Islet of Langerhans (tissue), 1 donor: ENCODE results near the gene UQCR11.

Source experiments
- FAIRE-seq: peaks from one replicate; lab custom pipeline; 2011; peaks lifted over from hg19 to GRCh38; lab: Jason Lieb, UNC

The UQCR11 gene

GRCh38 chr19:1587872-1588271 is 17.4 kb downstream of the UQCR11 start:
- no peak for FAIRE-seq

DNA sequence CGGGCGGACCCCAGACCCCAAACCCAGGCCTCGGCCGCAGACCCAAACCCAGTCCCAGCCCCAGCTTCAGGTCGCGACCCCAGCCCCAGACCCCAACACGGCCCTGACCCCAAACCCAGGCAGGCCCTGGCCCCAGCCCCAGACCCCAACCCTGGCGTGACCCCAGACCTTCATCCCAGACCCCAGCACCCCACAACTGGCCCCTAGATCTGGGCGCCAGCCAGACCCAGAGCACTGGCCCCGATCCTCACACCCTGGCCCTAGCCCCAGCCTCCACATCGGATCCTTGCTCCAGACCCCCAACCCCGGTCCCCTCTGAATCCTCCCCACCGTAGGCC is 20.1 kb downstream of the UQCR11 start:
- no peak for FAIRE-seq

- no peak for FAIRE-seq
These were observed 20.6 kb downstream of the UQCR11 start for GRCh38 chr19:1584500-1585242.

DNA sequence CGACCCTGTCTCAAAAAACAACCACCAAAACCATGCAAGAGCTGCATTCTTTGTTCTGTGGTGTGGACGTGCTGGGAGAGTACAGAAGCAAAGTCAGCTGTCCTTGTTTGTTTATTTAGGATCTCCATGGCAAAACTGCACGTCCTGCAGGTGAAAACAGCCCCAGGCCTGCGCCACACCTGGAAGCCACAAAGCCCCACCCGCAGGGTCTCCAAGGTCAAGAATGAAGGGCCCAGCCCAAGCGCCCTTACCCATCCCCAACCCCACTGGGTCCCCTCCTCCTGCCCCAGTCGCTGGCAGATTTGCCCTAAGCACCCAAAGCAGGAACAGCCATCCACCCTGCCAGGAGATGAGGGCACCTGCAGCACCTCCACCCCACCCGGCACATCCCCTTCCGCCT is 23.1 kb downstream of the UQCR11 start:
- no peak for FAIRE-seq

DNA sequence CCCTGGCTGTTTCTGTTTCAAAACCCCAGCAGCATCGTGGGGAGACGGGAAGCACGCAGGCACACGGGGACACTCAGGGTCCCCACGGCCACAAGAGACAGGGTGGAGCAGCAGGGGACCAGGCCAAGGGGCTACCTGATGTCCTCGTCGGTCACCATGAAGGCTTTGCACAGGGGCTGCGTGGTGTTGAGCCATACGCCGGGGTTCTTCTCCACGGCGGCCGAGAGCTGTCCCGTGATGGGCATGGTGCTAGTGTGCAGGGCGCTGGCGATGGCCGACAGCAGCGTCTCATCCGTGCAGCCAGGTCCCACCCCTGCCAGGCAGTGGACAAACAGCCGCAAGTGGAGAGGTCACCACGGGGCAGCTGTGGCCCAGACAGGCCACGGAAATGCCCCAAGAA is 24.3 kb downstream of the UQCR11 start:
- FAIRE-seq, result no peak

GRCh38 chr19:1580382-1580781 is 24.9 kb downstream of the UQCR11 start:
- FAIRE-seq, result no peak

- FAIRE-seq, result no peak
These were observed 26.0 kb downstream of the UQCR11 start for GRCh38 chr19:1579222-1579621.

DNA sequence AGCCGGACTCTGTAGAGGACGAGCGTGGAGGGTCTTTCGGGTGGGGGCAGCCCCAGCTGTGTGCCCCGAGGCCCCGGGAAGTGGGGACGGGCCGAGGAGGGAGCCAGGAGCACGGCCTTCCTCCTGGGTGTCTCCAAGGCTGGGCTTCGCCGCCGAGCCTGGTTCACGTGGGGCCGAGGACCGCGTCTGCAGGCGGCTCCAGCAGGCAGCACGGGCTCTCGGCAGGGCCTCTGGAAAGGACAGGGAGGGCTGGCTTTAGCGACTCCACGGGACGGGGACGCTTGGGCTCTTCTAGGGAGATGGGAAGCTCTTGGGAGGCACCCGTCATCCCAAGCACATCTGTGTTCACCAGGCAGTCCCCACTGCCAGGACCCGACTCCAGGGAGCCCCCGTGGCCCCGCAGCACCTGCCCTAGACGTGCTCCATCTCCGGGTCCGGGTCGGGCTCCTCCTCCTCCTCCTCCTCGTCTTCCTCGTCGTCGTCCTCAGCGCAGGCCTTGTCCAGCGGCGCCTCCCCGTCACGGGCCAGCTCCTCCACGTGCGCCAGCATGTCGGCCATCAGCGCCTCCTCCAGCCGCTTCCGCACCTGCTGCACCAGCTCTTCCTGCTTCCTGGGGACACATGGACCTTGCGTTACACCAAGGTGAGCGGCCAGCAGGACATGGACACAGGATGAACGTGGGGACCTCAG is 27.2 kb downstream of the UQCR11 start:
- FAIRE-seq, result no peak

- FAIRE-seq, result no peak
These were observed 28.0 kb downstream of the UQCR11 start for GRCh38 chr19:1577090-1577928.

GRCh38 chr19:1576242-1577089 is 28.8 kb downstream of the UQCR11 start:
- no peak for FAIRE-seq

GRCh38 chr19:1575323-1576241 is 29.7 kb downstream of the UQCR11 start:
- no peak for FAIRE-seq

DNA sequence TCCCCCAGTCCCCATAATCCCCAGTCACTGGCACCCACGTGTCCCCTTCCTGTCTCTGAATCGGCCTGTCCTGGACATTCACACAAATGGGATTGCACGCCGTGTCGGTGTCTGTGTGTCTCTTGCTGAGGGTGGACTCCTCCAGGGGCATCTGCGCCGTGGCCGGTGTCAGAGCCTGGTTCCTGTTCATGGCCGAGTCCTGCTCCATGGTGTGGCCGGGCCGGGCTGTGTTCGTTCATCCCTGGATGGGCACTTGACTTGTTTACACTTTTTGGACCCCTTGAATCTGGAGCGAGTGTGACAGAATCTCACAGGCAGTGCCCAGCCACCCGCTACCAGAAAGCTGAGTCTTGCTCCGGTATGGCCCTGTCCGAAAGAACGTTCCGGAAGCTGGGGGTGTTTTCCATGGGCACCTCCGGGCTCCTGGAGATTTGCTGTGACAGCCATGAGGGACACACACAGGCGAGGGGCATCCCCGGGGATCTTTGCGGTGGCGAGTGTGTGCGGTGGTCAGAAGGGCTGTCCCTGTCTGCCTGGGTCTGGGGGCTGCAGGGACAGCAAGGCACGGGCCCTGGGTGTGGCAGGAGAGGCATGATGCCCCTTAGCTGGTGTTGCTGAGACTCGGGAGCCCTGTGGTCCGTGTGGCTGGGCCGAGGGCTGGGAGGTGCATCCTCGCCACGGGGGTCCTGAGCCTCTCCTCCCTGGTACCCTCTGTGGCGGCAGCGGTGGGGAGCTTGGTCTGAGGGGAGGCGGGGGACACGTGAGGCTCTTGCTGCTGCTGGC is 30.7 kb downstream of the UQCR11 start:
- no peak for FAIRE-seq

- no peak for FAIRE-seq
These were observed 32.5 kb downstream of the UQCR11 start for GRCh38 chr19:1572795-1573194.

DNA sequence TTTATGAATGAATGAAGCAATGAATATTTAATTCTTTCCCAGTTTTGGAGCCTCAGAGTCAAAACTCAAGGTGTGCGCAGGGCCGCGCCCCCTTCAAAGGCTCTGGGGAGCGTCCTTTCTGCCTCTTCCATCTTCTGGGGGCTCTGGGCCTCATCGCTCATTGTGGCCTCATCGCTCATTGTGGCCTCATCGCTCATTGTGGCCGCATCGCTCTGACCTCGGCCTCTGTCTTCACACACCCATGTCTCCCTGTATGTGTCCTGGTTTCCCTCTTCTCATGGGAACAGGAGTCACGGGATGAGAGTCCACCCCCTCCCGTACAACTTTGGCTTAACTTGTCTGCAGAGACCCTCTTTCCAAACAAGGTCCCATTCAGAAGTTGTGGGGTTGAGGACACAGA is 33.9 kb downstream of the UQCR11 start:
- FAIRE-seq, result no peak

DNA sequence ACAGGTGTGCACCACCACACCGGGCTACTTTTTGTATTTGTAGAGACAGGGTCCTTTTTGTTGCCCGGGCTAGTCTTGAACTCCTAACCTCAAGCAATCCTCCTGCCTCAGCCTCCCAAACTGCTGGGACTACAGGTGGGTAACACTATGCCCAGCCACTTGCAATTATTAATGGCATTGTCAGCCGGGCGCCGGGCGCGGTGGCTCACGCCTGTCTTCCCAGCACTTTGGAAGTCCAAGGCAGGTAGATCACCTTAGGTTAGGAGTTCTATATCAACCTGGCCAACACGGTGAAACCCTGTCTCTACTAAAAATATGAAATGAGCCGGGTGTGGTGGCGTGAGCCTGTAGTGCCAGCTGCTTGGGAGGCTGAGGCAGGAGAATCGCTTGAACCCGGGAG is 34.4 kb downstream of the UQCR11 start:
- FAIRE-seq, result no peak

DNA sequence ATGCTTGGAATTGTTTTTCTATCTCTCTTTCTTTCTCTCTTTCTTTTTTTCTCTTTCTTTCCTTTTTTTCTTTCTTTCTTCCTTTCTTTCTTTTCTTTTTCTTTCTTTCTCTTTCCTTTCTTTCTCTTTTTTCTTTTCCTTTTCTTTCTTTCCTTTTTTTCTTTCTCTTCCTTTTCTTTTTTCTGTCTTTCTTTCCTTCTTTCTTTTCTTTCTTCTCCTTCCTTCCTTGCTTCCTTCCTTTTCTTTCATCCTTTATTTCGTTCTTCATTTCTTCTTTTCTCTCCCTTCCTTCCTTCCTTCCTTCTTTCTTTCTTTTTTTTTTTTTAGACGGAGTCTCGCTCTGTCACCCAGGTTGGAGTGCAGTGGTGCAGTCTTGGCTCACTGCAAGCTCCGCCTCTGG is 35.3 kb downstream of the UQCR11 start:
- FAIRE-seq, result no peak

DNA sequence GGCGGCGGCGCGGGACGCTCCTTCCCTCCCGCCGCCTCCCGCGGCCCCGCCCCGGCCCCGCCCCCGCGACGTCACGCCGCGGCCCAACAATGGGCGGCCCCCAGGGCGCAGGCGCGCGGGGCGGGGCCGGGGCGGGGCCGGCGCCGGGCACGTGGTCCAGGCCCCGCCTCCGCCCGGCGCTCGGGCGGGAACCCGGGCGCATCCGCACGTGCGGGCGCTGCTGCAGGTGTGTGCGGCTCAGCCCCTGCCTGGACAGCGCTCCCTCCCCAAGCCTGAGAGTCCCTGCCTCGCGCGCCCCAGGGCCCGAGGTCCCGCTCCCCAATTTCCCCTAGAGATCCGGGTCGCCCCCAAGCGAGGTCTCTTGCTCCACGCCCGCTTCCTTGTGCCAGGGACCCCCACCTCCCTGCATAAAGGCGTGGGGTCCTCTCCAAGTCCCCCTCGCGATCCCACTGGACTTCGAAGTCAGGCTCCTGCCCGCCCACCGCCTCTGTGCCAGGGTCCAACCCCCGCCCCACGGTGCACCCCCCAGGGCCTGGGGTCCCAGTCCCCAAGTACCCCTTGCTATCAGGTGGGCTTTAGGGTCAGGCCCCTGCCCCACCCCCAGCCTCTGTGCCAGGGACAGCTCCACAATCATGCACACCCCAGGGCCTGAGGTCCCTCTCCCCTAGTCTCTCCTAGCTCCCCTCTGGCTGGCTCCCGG is 36.8 kb downstream of the UQCR11 start, which contains the start of gene MEX3D:
Gene MEX3D (minus strand): TSS at position 6 of the 700 bp plus-strand sequence. CDS start 267 bp downstream, outside the sequence.
- no peak for FAIRE-seq

GRCh38 chr19:1567848-1568227 is 37.4 kb downstream of the UQCR11 start:
- FAIRE-seq, result no peak

- FAIRE-seq, result no peak
These were observed 38.0 kb downstream of the UQCR11 start for GRCh38 chr19:1567116-1567847.
